Mesothelial cell of epicardium (in vitro differentiated cells): ENCODE results near the gene KCNC3. TPM values are rescaled to one million over a fixed set of nuclear protein-coding genes. Genes with fewer than 3 reads are reported as not detected.

Source experiments
- DNase-seq, 2 experiments: peaks; one replicate each; pipeline ENCODE4 v3.0.0; 2021; ENCODE audit warnings: low spot score in 2 of 2; ENCODE audit not compliant: unreplicated experiment in 2 of 2
- H3K27ac Mint-ChIP-seq: 2 replicates; pipeline ENCODE4 v1.8.0; 2021; ENCODE audit warnings: mixed read lengths
- H3K27me3 Mint-ChIP-seq: 2 replicates; pipeline ENCODE4 v1.8.0; 2021; ENCODE audit warnings: low read depth, mixed read lengths
- H3K36me3 Mint-ChIP-seq: 2 replicates; pipeline ENCODE4 v1.8.0; 2021; ENCODE audit warnings: mixed read lengths
- H3K4me1 Mint-ChIP-seq: 2 replicates; pipeline ENCODE4 v1.8.0; 2021; ENCODE audit warnings: mixed read lengths
- H3K4me3 Mint-ChIP-seq: 2 replicates; pipeline ENCODE4 v1.8.0; 2021; ENCODE audit warnings: mild to moderate bottlenecking, moderate library complexity, mixed read lengths
- H3K9me3 Mint-ChIP-seq: 2 replicates; pipeline ENCODE4 v1.8.0; 2021; ENCODE audit warnings: mixed read lengths
- total RNA-seq: library from RNA; stranded (reverse); gene quantifications from 3 replicates; pipeline ENCODE4 v1.2.1, GENCODE V29; 2021
- TF ChIP-seq, protein P1 (sequence below): fragments of 200-600 bp; sonication (generic); IDR thresholded peaks from one replicate; pipeline ENCODE4 v1.5.0; 2021; ENCODE audit warnings: antibody characterized with exemption; ENCODE audit not compliant: unreplicated experiment

Gene KCNC3
- total RNA-seq, 1 donor from 2014 or later, result 54.4 TPM

DNA sequence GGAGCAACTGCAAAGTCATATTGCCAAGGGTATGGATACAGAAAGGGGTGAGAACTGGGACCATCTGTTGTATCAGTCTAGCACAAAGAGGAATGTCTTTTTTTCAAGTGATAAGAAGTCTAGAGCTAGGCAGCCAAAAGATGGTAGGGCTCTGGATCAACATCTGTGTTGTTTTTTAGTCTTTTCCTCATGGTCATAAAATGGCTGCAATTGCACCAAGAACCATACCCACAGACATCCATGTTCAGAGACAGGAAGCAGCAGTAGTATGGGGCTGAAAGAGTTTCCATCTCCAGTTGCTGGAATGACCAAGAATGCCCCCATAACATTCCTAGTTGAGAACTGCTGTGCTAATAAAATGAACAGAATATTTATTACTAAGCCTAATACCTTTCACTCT lies 25.6 kb downstream of the KCNC3 start:
- TF ChIP-seq, protein P1, sequence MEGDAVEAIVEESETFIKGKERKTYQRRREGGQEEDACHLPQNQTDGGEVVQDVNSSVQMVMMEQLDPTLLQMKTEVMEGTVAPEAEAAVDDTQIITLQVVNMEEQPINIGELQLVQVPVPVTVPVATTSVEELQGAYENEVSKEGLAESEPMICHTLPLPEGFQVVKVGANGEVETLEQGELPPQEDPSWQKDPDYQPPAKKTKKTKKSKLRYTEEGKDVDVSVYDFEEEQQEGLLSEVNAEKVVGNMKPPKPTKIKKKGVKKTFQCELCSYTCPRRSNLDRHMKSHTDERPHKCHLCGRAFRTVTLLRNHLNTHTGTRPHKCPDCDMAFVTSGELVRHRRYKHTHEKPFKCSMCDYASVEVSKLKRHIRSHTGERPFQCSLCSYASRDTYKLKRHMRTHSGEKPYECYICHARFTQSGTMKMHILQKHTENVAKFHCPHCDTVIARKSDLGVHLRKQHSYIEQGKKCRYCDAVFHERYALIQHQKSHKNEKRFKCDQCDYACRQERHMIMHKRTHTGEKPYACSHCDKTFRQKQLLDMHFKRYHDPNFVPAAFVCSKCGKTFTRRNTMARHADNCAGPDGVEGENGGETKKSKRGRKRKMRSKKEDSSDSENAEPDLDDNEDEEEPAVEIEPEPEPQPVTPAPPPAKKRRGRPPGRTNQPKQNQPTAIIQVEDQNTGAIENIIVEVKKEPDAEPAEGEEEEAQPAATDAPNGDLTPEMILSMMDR, result no peak
- Mint-ChIP-seq H3K4me1 (no peaks in the 10 kb centered on the region), H3K36me3 (peaks cover 15% of the 10 kb centered on the region), H3K27ac (no peak overlapping the region), H3K9me3 (peaks cover 3% of the 10 kb centered on the region), H3K27me3 (peaks cover 27% of the 10 kb centered on the region), H3K4me3 (no peak overlapping the region)
- no peak for DNase-seq

DNA sequence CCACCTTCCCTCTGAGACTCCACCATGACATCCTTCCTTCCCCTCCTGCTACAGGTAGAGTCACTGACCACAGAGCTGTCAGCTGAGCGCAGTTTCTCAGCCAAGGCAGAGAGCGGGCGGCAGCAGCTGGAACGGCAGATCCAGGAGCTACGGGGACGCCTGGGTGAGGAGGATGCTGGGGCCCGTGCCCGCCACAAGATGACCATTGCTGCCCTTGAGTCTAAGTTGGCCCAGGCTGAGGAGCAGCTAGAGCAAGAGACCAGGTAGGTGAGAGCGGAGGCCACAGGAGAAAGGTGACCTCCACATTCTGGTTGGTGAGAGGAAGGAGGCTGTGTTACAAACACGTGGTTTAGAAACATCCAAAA lies 27.6 kb downstream of the KCNC3 start:
- Mint-ChIP-seq H3K4me3 (no peak overlapping the region), H3K4me1 (no peaks in the 10 kb centered on the region), H3K9me3 (peaks cover 3% of the 10 kb centered on the region), H3K27ac (no peak overlapping the region), H3K27me3 (peaks cover 12% of the 10 kb centered on the region), H3K36me3 (peaks cover 15% of the 10 kb centered on the region)
- TF ChIP-seq, protein P1, result no peak
- no peak for DNase-seq

DNA sequence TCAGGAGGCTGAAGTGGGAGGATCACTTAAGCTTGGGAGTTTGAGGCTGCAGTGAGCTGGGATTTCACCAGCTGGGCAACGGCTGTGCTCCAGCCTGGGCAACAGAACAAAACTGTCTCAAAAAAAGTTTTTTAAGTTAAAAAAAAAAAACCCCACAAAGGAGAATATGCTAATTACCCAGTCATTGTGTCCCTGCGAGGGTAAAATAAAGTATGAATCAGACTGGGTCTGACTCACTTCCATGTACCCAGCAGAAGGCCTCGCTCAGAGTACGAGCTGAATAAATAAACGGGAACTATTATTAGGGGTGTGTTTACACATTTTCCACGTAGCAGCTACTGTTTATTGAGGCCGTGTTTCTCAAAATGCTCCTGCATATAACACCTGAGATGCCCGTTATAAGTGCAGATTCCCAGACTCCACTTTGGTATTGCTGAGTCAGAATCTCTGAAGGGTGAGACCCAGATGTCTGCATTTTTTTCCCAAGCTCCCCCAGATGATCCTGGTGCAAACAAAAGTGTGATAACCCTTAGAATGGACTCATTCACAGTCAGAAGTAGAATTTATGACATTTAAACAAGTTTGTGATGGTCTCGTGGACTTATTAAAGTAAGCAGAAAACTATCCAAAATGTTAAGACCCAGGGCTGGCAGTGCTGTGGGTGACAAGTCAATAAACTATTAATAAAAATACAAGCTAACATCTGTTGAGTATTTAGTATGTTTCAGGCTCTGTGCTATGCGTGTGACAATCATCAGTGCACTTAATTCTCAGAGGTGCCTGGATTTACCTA lies 28.2 kb downstream of the KCNC3 start:
- TF ChIP-seq, protein P1, result no peak
- Mint-ChIP-seq H3K9me3 (peaks cover 3% of the 10 kb centered on the region), H3K4me1 (no peaks in the 10 kb centered on the region), H3K27ac (no peak overlapping the region), H3K4me3 (no peak overlapping the region), H3K36me3 (peaks cover 17% of the 10 kb centered on the region), H3K27me3 (peaks cover 10% of the 10 kb centered on the region)
- no peak for DNase-seq

DNA sequence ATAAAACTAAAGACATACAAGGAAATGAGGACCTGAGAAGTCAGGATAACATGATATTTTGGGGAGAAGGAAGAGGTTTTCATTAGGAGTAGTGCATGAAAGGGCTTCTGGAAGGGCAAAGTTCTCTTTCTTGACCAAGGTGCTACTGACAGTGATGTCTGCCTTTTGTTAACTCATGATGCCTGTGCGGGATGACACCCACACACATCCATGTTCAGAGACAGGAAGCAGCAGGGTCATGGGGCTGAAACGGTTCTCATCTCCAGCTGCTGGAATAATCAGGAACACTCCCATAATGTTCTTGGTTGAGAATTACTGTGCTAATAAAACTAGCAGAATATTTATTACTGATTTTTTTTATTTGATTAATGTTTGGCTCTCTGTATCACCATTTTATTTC lies 29.1 kb downstream of the KCNC3 start:
- no peak overlapping the region for H3K27ac Mint-ChIP-seq
- peaks cover 17% of the 10 kb centered on the region for H3K36me3 Mint-ChIP-seq

DNA sequence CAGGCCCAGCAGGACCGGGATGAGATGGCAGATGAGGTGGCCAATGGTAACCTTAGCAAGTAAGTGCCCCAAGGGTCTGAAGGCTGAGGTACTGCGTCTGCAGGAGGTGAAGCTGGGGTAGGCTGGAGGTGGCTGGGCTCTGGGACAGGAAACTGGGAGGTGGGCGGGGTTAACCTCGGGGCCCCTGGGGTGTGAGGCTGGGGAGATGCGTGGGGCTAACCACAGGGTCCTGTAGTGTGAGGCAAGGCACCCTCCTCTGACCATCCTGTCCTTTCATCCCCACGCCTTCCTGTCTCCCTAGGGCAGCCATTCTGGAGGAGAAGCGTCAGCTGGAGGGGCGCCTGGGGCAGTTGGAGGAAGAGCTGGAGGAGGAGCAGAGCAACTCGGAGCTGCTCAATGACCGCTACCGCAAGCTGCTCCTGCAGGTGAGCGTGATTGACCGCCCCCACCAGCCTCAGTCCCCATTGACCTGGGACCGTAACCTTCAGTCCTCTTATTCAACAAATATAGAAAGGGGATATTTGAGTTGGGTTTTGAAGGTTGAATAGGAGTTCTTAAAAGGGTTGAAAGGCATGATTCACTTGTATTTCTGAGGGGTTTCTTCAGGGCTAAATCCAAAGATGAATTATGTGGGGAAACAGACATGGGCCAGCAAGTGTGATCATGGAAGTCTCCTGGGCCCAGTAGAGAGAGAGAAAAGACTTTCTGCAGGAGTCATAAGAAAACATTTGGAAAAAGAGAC lies 35.7 kb downstream of the KCNC3 start:
- Mint-ChIP-seq H3K4me1 (no peaks in the 10 kb centered on the region), H3K9me3 (no peaks in the 10 kb centered on the region), H3K27me3 (peaks cover 4% of the 10 kb centered on the region), H3K36me3 (peaks cover 22% of the 10 kb centered on the region), H3K27ac (no peak overlapping the region), H3K4me3 (no peak overlapping the region)
- TF ChIP-seq, protein P1, result no peak
- DNase-seq, result no peak

More for the DNA sequence above, 29.1 kb downstream of the KCNC3 start:
- no peak for DNase-seq
- no peaks in the 10 kb centered on the region for H3K4me1 Mint-ChIP-seq
- peaks cover 6% of the 10 kb centered on the region for H3K27me3 Mint-ChIP-seq
- no peak overlapping the region for H3K4me3 Mint-ChIP-seq
- TF ChIP-seq, protein P1, result no peak
- peaks cover 3% of the 10 kb centered on the region for H3K9me3 Mint-ChIP-seq
